IMR-90 (cell line): ENCODE data around the gene NAB2. TPM values are rescaled to one million over a fixed set of nuclear protein-coding genes. Genes with fewer than 3 reads are reported as not detected.

ENCODE experiments used
- ATAC-seq: fragments of 200-7000 bp; cut with Tn5 transposase; 2 replicates; pipeline ENCODE4 v1.9.1; 2020; ENCODE audit warnings: low read depth, mild to moderate bottlenecking, moderate library complexity
- BruUV-seq: library from RNA; stranded (reverse); fragments of 400-500 nt; replicated peaks from 2 replicates; lab custom pipeline; 2021; lab: Mats Ljungman, UMichigan
- CTCF ChIA-PET: fragments of 300-600 bp; formaldehyde crosslinking; extraction: SDS; loops from one replicate; lab custom pipeline; 2021; ENCODE audit warnings: antibody characterized with exemption; lab: Yijun Ruan, JAX
- POLR2A ChIA-PET: fragments of 300-600 bp; sonication (Branson Sonifier 250); formaldehyde crosslinking; loops from one replicate; lab custom pipeline; 2022; ENCODE audit warnings: antibody characterized with exemption; ENCODE audit not compliant: unreplicated experiment; lab: Charles Lee
- DNase-seq: peaks from one replicate; pipeline ENCODE4 v3.0.0; 2013
- H2AFZ ChIP-seq: replicated peaks from 2 replicates; pipeline ENCODE3; 2013; ENCODE audit warnings: low read length, mild to moderate bottlenecking; ENCODE audit not compliant: poor library complexity
- H2AK5ac ChIP-seq: 2 replicates; pipeline ENCODE4 v1.6.1; 2013; ENCODE audit warnings: low read depth, low read length, inconsistent platforms
- H2AK9ac ChIP-seq: replicated peaks from 2 replicates; pipeline ENCODE3; 2013; ENCODE audit warnings: mild to moderate bottlenecking, low read depth, low read length, moderate library complexity; ENCODE audit not compliant: poor library complexity
- H2BK120ac ChIP-seq: 2 replicates; pipeline ENCODE4 v1.6.1; 2013; ENCODE audit warnings: low read depth, low read length, inconsistent platforms
- H2BK15ac ChIP-seq: 3 replicates; pipeline ENCODE4 v1.6.1; 2013; ENCODE audit warnings: low read depth, low read length, inconsistent platforms
- H2BK20ac ChIP-seq: 2 replicates; pipeline ENCODE4 v1.6.1; 2013; ENCODE audit warnings: low read depth, mild to moderate bottlenecking, inconsistent platforms, low read length, moderate library complexity
- H2BK5ac ChIP-seq: 2 replicates; pipeline ENCODE4 v1.6.1; 2013; ENCODE audit warnings: mild to moderate bottlenecking, low read depth, low read length, inconsistent platforms; ENCODE audit not compliant: poor library complexity, severe bottlenecking
- H3K14ac ChIP-seq: replicated peaks from 2 replicates; pipeline ENCODE4 v1.6.1; 2013; ENCODE audit warnings: low read depth, low read length, inconsistent platforms
- H3K18ac ChIP-seq: 2 replicates; pipeline ENCODE4 v1.6.1; 2013; ENCODE audit warnings: low read depth, low read length, control low read depth
- H3K23ac ChIP-seq: 2 replicates; pipeline ENCODE4 v1.6.1; 2013; ENCODE audit warnings: low read depth, low read length, inconsistent platforms
- H3K27ac ChIP-seq: 2 replicates; pipeline ENCODE4 v1.5.1; 2013; ENCODE audit warnings: mild to moderate bottlenecking, control low read depth, low read length; ENCODE audit not compliant: insufficient read depth
- H3K27me3 ChIP-seq: 2 replicates; pipeline ENCODE4 v1.6.1; 2013; ENCODE audit warnings: low read length; ENCODE audit not compliant: control insufficient read depth, insufficient read depth
- H3K36me3 ChIP-seq: 2 replicates; pipeline ENCODE4 v1.6.1; 2013; ENCODE audit warnings: low read length, mixed read lengths; ENCODE audit not compliant: control insufficient read depth, insufficient read depth
- H3K4ac ChIP-seq: 2 replicates; pipeline ENCODE4 v1.6.1; 2013; ENCODE audit warnings: low read depth, low read length, inconsistent platforms
- H3K4me1 ChIP-seq: 2 replicates; pipeline ENCODE4 v1.6.1; 2013; ENCODE audit warnings: low read length, mixed read lengths; ENCODE audit not compliant: control insufficient read depth, insufficient read depth
- H3K4me2 ChIP-seq: 2 replicates; pipeline ENCODE4 v1.6.1; 2013; ENCODE audit warnings: low read depth, mild to moderate bottlenecking, control low read depth, low read length, moderate library complexity
- H3K4me3 ChIP-seq: 2 replicates; pipeline ENCODE4 v1.5.1; 2013; ENCODE audit warnings: low read depth, mild to moderate bottlenecking, control low read depth, low read length, moderate library complexity; ENCODE audit not compliant: insufficient read depth
- H3K56ac ChIP-seq: 2 replicates; pipeline ENCODE4 v1.6.1; 2013; ENCODE audit warnings: low read length, inconsistent platforms; ENCODE audit not compliant: insufficient read depth; ENCODE audit errors: extremely low read depth
- H3K79me1 ChIP-seq, 2 experiments: 2 replicates each; pipeline ENCODE4 v1.6.1; 2013; ENCODE audit warnings: low read length in 2 of 2, inconsistent platforms in 1 of 2, low read depth in 1 of 2
- H3K9ac ChIP-seq: 2 replicates; pipeline ENCODE4 v1.6.1; 2013; ENCODE audit warnings: low read depth, low read length, control low read depth
- H3K9me1 ChIP-seq: 2 replicates; pipeline ENCODE4 v1.6.1; 2013; ENCODE audit warnings: low read length, inconsistent platforms; ENCODE audit not compliant: insufficient read depth
- H3K9me3 ChIP-seq: 2 replicates; pipeline ENCODE4 v1.6.1; 2013; ENCODE audit warnings: low read length; ENCODE audit not compliant: control insufficient read depth, insufficient read depth
- H4K20me1 ChIP-seq: 2 replicates; pipeline ENCODE4 v1.6.1; 2013; ENCODE audit warnings: low read length, inconsistent platforms; ENCODE audit not compliant: insufficient read depth
- H4K5ac ChIP-seq: 2 replicates; pipeline ENCODE4 v1.6.1; 2013; ENCODE audit warnings: mild to moderate bottlenecking, low read depth, low read length, control low read depth
- H4K8ac ChIP-seq, 2 experiments: 2 replicates each; pipeline ENCODE4 v1.6.1; 2013; ENCODE audit warnings: low read depth in 2 of 2, low read length in 2 of 2, control low read depth in 1 of 2, inconsistent platforms in 1 of 2
- H4K91ac ChIP-seq: 2 replicates; pipeline ENCODE4 v1.6.1; 2013; ENCODE audit warnings: low read depth, low read length, inconsistent platforms; ENCODE audit not compliant: insufficient read depth
- BHLHE40 ChIP-seq: fragments of 150-350 bp; IDR thresholded peaks from 2 replicates; pipeline ENCODE4 v1.6.1; 2016; ENCODE audit warnings: mild to moderate bottlenecking, low read depth, low read length
- CEBPB ChIP-seq: IDR thresholded peaks from 2 replicates; pipeline ENCODE4 v1.6.1; 2012; ENCODE audit warnings: low read depth, low read length, improper control_type of control experiment
- CHD1 ChIP-seq: IDR thresholded peaks from 2 replicates; pipeline ENCODE4 v1.6.1; 2012; ENCODE audit warnings: low read depth, low read length, improper control_type of control experiment
- FOS ChIP-seq: fragments of 150-350 bp; IDR thresholded peaks from 2 replicates; pipeline ENCODE4 v1.6.1; 2016; ENCODE audit warnings: low read depth, low read length
- MAFK ChIP-seq: IDR thresholded peaks from 2 replicates; pipeline ENCODE4 v1.6.1; 2012; ENCODE audit warnings: low read depth, low read length, improper control_type of control experiment
- MAZ ChIP-seq: IDR thresholded peaks from 2 replicates; pipeline ENCODE4 v1.6.1; 2012; ENCODE audit warnings: low read depth, mild to moderate bottlenecking, low read length, improper control_type of control experiment, moderate library complexity, borderline replicate concordance
- MXI1 ChIP-seq: IDR thresholded peaks from 2 replicates; pipeline ENCODE4 v1.6.1; 2012; ENCODE audit warnings: low read depth, mild to moderate bottlenecking, low read length, moderate library complexity, borderline replicate concordance
- NFE2L2 ChIP-seq: fragments of 150-350 bp; IDR thresholded peaks from 2 replicates; pipeline ENCODE4 v1.6.1; 2016; ENCODE audit warnings: low read depth, mild to moderate bottlenecking, low read length
- POLR2A ChIP-seq: IDR thresholded peaks from 2 replicates; pipeline ENCODE4 v1.6.1; 2012; ENCODE audit warnings: mild to moderate bottlenecking, low read depth, low read length
- RAD21 ChIP-seq: IDR thresholded peaks from 2 replicates; pipeline ENCODE4 v1.6.1; 2012; ENCODE audit warnings: low read length, improper control_type of control experiment
- RCOR1 ChIP-seq: IDR thresholded peaks from 2 replicates; pipeline ENCODE4 v1.6.1; 2012; ENCODE audit warnings: mild to moderate bottlenecking, low read length, improper control_type of control experiment; ENCODE audit not compliant: insufficient replicate concordance
- RFX5 ChIP-seq: IDR thresholded peaks from 2 replicates; pipeline ENCODE4 v1.8.0; 2012; ENCODE audit warnings: low read depth, mild to moderate bottlenecking, low read length, moderate library complexity
- SMC3 ChIP-seq: fragments of 150-350 bp; IDR thresholded peaks from 2 replicates; pipeline ENCODE4 v1.6.1; 2016; ENCODE audit warnings: low read depth, mild to moderate bottlenecking, antibody characterized with exemption, low read length, moderate library complexity
- WGBS, 2 experiments: methylation state at CpG; one replicate each; pipeline versions ENCODE4 v1.1.5 to v1.1.7; 2013; ENCODE audit warnings: missing lambda C conversion rate in 2 of 2; ENCODE audit not compliant: insufficient read length in 1 of 2; ENCODE audit errors: extremely low coverage in 2 of 2; 5-methylcytosine and 5-hydroxymethylcytosine counted together
- dilution Hi-C: fragments of 300-500 bp; cut with HindIII; formaldehyde crosslinking; loops from one replicate; pipeline ENCODE4 v1.14.3; 2018; ENCODE audit warnings: low sequenced_read_pairs; ENCODE audit not compliant: unreplicated experiment
- in situ Hi-C: fragments of 300-500 bp; cut with MboI; formaldehyde crosslinking; loops from 3 replicates; pipeline ENCODE4 v1.14.3; 2019; ENCODE audit warnings: low sequenced_read_pairs, inconsistent platforms, mixed read lengths
- intact Hi-C: fragments of 100-400 bp; cut with micrococcal nuclease; formaldehyde crosslinking; loops from 2 replicates; pipeline ENCODE4 v1.10.0; 2022
- polyA plus RNA-seq, 3 experiments: library from polyadenylated mRNA; depleted of rRNA; stranded (reverse); fragments of >200 nt; gene quantifications; 2 replicates each; pipeline ENCODE4 v1.2.3, GENCODE V29; 2012; ENCODE audit warnings: low replicate concordance in 1 of 3
- total RNA-seq: library from RNA; depleted of rRNA; stranded (reverse); fragments of >200 nt; gene quantifications from 2 replicates; pipeline ENCODE4 v1.2.3, GENCODE V29; 2012
- TF ChIP-seq, protein P1 (sequence below): conservative IDR thresholded peaks from 2 replicates; pipeline ENCODE4 v1.5.1; 2012; ENCODE audit warnings: mild to moderate bottlenecking, low read depth, low read length, improper control_type of control experiment
- TF ChIP-seq, protein P2 (sequence below): fragments of 150-350 bp; IDR thresholded peaks from 2 replicates; pipeline ENCODE4 v1.6.1; 2017; ENCODE audit warnings: mild to moderate bottlenecking, antibody characterized with exemption, low read length, low read depth
- TF ChIP-seq, protein P3 (sequence below): fragments of 150-350 bp; IDR thresholded peaks from 2 replicates; pipeline ENCODE4 v1.6.1; 2016; ENCODE audit warnings: low read depth, mild to moderate bottlenecking, low read length, moderate library complexity, borderline replicate concordance

Gene NAB2
- total and polyA plus RNA-seq, 2 of the 4 experiments (the other 2 are of a cell fraction), result 65.1 to 68.8 TPM

- ATAC-seq, result no peak
- Histone ChIP-seq H3K18ac (no peak overlapping the region), H3K14ac (no peak overlapping the region), H3K23ac (no peak overlapping the region), H4K91ac (no peak overlapping the region), H3K4me1 (peaks cover 48% of the 10 kb centered on the region), H3K9me1 (peaks cover 35% of the 10 kb centered on the region), H3K4me2 (no peak overlapping the region), H4K5ac (no peak overlapping the region), H3K4me3 (no peak overlapping the region), H2BK15ac (no peak overlapping the region), H3K9ac (no peak overlapping the region), H3K9me3 (no peaks in the 10 kb centered on the region), H3K36me3 (peaks cover 86% of the 10 kb centered on the region), H2BK120ac (no peak overlapping the region), H2AK5ac (peak overlapping the region; percentile 14; the same call in 1 of the 2 replicates), H4K20me1 (peaks cover 89% of the 10 kb centered on the region), H3K27me3 (no peaks in the 10 kb centered on the region), H3K56ac (no peak overlapping the region), H3K27ac (peak overlapping the region; percentile 27; the same call in 1 of the 2 replicates), H3K79me1 (peaks cover 55 to 96% of the 10 kb centered on the region in 2 experiments), H2BK5ac (no peak overlapping the region), H3K4ac (no peak overlapping the region), H2AK9ac (peak overlapping the region; percentile 11), H2BK20ac (no peak overlapping the region), H2AFZ (no peak overlapping the region), H4K8ac (no peak overlapping the region)
- dilution Hi-C loops (no loop called here), in situ Hi-C loops (no loop called here), intact Hi-C loops (no loop called here)
- TF ChIP-seq CHD1, result no peak
- no peak for TF ChIP-seq BHLHE40
- no peak for TF ChIP-seq POLR2A
- no peak for TF ChIP-seq MXI1
- TF ChIP-seq MAFK, result no peak
- TF ChIP-seq CEBPB, result no peak
- TF ChIP-seq RCOR1, result no peak
- TF ChIP-seq MAZ, result no peak
- TF ChIP-seq, protein P1, sequence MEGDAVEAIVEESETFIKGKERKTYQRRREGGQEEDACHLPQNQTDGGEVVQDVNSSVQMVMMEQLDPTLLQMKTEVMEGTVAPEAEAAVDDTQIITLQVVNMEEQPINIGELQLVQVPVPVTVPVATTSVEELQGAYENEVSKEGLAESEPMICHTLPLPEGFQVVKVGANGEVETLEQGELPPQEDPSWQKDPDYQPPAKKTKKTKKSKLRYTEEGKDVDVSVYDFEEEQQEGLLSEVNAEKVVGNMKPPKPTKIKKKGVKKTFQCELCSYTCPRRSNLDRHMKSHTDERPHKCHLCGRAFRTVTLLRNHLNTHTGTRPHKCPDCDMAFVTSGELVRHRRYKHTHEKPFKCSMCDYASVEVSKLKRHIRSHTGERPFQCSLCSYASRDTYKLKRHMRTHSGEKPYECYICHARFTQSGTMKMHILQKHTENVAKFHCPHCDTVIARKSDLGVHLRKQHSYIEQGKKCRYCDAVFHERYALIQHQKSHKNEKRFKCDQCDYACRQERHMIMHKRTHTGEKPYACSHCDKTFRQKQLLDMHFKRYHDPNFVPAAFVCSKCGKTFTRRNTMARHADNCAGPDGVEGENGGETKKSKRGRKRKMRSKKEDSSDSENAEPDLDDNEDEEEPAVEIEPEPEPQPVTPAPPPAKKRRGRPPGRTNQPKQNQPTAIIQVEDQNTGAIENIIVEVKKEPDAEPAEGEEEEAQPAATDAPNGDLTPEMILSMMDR, result no peak
- no peak for TF ChIP-seq SMC3
- TF ChIP-seq, protein P2, sequence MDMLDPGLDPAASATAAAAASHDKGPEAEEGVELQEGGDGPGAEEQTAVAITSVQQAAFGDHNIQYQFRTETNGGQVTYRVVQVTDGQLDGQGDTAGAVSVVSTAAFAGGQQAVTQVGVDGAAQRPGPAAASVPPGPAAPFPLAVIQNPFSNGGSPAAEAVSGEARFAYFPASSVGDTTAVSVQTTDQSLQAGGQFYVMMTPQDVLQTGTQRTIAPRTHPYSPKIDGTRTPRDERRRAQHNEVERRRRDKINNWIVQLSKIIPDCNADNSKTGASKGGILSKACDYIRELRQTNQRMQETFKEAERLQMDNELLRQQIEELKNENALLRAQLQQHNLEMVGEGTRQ, result no peak
- TF ChIP-seq NFE2L2, result no peak
- no peak for TF ChIP-seq RFX5
- no peak for TF ChIP-seq RAD21
- no peak for TF ChIP-seq FOS
- TF ChIP-seq, protein P3, sequence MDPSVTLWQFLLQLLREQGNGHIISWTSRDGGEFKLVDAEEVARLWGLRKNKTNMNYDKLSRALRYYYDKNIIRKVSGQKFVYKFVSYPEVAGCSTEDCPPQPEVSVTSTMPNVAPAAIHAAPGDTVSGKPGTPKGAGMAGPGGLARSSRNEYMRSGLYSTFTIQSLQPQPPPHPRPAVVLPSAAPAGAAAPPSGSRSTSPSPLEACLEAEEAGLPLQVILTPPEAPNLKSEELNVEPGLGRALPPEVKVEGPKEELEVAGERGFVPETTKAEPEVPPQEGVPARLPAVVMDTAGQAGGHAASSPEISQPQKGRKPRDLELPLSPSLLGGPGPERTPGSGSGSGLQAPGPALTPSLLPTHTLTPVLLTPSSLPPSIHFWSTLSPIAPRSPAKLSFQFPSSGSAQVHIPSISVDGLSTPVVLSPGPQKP, result no peak
- no peak for DNase-seq
- WGBS, 2 experiments, result 100% methylated on average over 1 of the region's 4 CpGs; no CpG with 5 or more reads in 1 of the 2 experiments
- CTCF ChIA-PET, result no interaction called here
- no TSS peak for BruUV-seq
- POLR2A ChIA-PET, result no interaction called here
Observed at GRCh38 chr12:57143454-57143853, 54.5 kb downstream of the NAB2 start.
